Panc1 (cell line): ENCODE data around the gene USP11. TPM values are rescaled to one million over a fixed set of nuclear protein-coding genes. Genes with fewer than 3 reads are reported as not detected.

Source experiments
- ATAC-seq: fragments of 200-7000 bp; cut with Tn5 transposase; 2 replicates; pipeline ENCODE4 v1.9.1; 2020; ENCODE audit warnings: mild to moderate bottlenecking, moderate library complexity
- BruUV-seq: library from RNA; stranded (reverse); fragments of 400-500 nt; replicated peaks from 2 replicates; lab custom pipeline; 2021; lab: Mats Ljungman, UMichigan
- CTCF ChIA-PET: fragments of 300-600 bp; sonication (Branson Sonifier 250); formaldehyde crosslinking; loops from one replicate; lab custom pipeline; 2022; ENCODE audit warnings: antibody characterized with exemption; lab: Charles Lee
- POLR2A ChIA-PET: fragments of 300-600 bp; sonication (Branson Sonifier 250); formaldehyde crosslinking; loops from one replicate; lab custom pipeline; 2022; ENCODE audit warnings: antibody characterized with exemption; lab: Charles Lee
- DNase-seq: peaks from one replicate; pipeline ENCODE4 v3.0.0-alpha.2; 2010; ENCODE audit warnings: low read depth, low spot score
- H3K27ac ChIP-seq: 2 replicates; pipeline ENCODE4 v1.5.1; 2011; ENCODE audit warnings: mild to moderate bottlenecking, low read length, inconsistent platforms
- H3K27me3 ChIP-seq: fragments of 200-500 bp; sonication (Bioruptor generic); 2 replicates; pipeline ENCODE4 v1.6.0; 2014; ENCODE audit warnings: low read length, inconsistent platforms; ENCODE audit not compliant: control insufficient read depth, insufficient read depth
- H3K36me3 ChIP-seq: fragments of 200-500 bp; sonication (Bioruptor generic); 2 replicates; pipeline ENCODE4 v1.5.1; 2014; ENCODE audit warnings: inconsistent platforms, mild to moderate bottlenecking, low read length, moderate library complexity; ENCODE audit not compliant: control insufficient read depth, insufficient read depth
- H3K4me1 ChIP-seq: 2 replicates; pipeline ENCODE4 v1.5.1; 2011; ENCODE audit warnings: inconsistent platforms, mild to moderate bottlenecking, low read length, moderate library complexity; ENCODE audit not compliant: control insufficient read depth, insufficient read depth
- H3K4me3 ChIP-seq, 2 experiments: 2 replicates each; pipeline ENCODE4 v1.5.1; 2011 to 2012; ENCODE audit warnings: low read depth in 2 of 2, low read length in 2 of 2, mild to moderate bottlenecking in 2 of 2, inconsistent platforms in 1 of 2, moderate library complexity in 1 of 2
- H3K9me3 ChIP-seq: fragments of 200-500 bp; sonication (Bioruptor generic); 2 replicates; pipeline ENCODE4 v1.5.1; 2014; ENCODE audit warnings: low read depth, mild to moderate bottlenecking, inconsistent platforms, low read length, moderate library complexity; ENCODE audit not compliant: control insufficient read depth, insufficient read depth
- CTCF ChIP-seq: fragments of 450-650 bp; IDR thresholded peaks from 2 replicates; pipeline ENCODE4 v1.5.1; 2017; ENCODE audit warnings: mild to moderate bottlenecking
- POLR2AphosphoS5 ChIP-seq: IDR thresholded peaks from 2 replicates; pipeline ENCODE4 v1.6.1; 2012; ENCODE audit warnings: mild to moderate bottlenecking, low read depth, low read length, moderate library complexity
- REST ChIP-seq, 2 experiments: IDR thresholded peaks; 2 replicates each; pipeline ENCODE4 v1.6.1; 2011 to 2012; ENCODE audit warnings: low read depth in 2 of 2, control low read depth in 1 of 2, low read length in 1 of 2, mild to moderate bottlenecking in 1 of 2, moderate library complexity in 1 of 2; ENCODE audit not compliant: insufficient read depth in 1 of 2
- SIN3A ChIP-seq: IDR thresholded peaks from 2 replicates; pipeline ENCODE4 v1.6.1; 2012; ENCODE audit warnings: low read depth, mild to moderate bottlenecking, low read length, moderate library complexity, borderline replicate concordance; ENCODE audit not compliant: insufficient read depth
- TCF7L2 ChIP-seq: IDR thresholded peaks from 2 replicates; pipeline ENCODE4 v1.6.1; 2011; ENCODE audit warnings: mild to moderate bottlenecking, low read depth, low read length, inconsistent platforms
- in situ Hi-C: cut with HindIII; loops from 2 replicates; pipeline ENCODE4 v1.10.0; 2016; ENCODE audit warnings: low sequenced_read_pairs, low pct_unique_long_range_greater_than_20kb
- intact Hi-C: fragments of 100-400 bp; cut with micrococcal nuclease; formaldehyde crosslinking; loops from one replicate; pipeline ENCODE4 v1.10.0; 2022; ENCODE audit not compliant: unreplicated experiment
- total RNA-seq: library from RNA; stranded (reverse); gene quantifications from one replicate; pipeline ENCODE4 v1.2.1, GENCODE V29; 2021; ENCODE audit not compliant: unreplicated experiment

The USP11 gene
- total RNA-seq, 1 experiment from 2014 or later = 82.4 TPM

GRCh38 chrX:47264483-47265173, 31.8 kb downstream of the USP11 start:
- intact Hi-C loops = no loop called here
- POLR2A ChIA-PET = no interaction called here
- no peak for ATAC-seq

DNA sequence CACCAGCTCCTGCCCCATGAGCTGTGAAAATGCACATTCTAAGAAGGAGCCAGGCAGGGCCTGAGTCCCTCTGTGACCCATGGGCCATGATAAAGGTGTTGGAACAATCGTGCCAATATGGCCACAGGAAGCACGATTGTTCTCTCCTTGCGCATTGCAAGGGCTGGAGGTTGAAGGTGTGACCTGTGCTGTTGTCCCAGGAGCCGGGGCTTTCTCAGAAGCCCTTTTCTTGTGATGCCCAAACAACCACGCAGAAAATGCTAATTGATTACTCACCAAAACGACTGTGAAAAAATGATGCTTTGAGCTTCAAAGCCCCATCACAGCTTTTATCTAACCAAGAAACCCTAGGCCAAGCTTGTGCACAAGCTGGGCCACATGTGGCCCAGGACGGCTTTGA, 33.8 kb downstream of the USP11 start:
- intact Hi-C loops = no loop called here
- TF ChIP-seq POLR2AphosphoS5 (no peak), REST (IDR thresholded peaks at IDR 0.05; ENCODE audit: insufficient read depth in 1 of 2, low read depth in 2 of 2, low read length in 1 of 2) (no peak), SIN3A (no peak), CTCF (no peak), TCF7L2 (no peak)
- BruUV-seq = no TSS peak
- Histone ChIP-seq H3K9me3 (no peaks in the 10 kb centered on the region), H3K27me3 (no peaks in the 10 kb centered on the region), H3K4me1 (no peaks in the 10 kb centered on the region), H3K4me3 (no peak overlapping the region), H3K27ac (no peak overlapping the region), H3K36me3 (no peaks in the 10 kb centered on the region)
- in situ Hi-C loops = no loop called here
- ChIA-PET POLR2A (no interaction called here), CTCF (interaction anchor here (0.6 kb wide), 1 partner anchor 17 kb away, joined by 5 read pairs; no protein-coding TSS in a partner anchor)
- DNase-seq (no peak), ATAC-seq (no peak)

More at GRCh38 chrX:47264483-47265173, 31.8 kb downstream of the USP11 start:
- Histone ChIP-seq H3K27ac (no peak overlapping the region), H3K36me3 (no peaks in the 10 kb centered on the region), H3K4me1 (no peaks in the 10 kb centered on the region), H3K27me3 (no peaks in the 10 kb centered on the region), H3K9me3 (no peaks in the 10 kb centered on the region), H3K4me3 (no peak overlapping the region)
- BruUV-seq = no TSS peak
- no peak for DNase-seq
- in situ Hi-C loops = no loop called here
- TF ChIP-seq CTCF (no peak), SIN3A (no peak), TCF7L2 (no peak), POLR2AphosphoS5 (no peak), REST (IDR thresholded peaks at IDR 0.05; ENCODE audit: insufficient read depth in 1 of 2, low read depth in 2 of 2, low read length in 1 of 2) (no peak)
- CTCF ChIA-PET = no interaction called here
